Ishikawa (cell line): ENCODE results near the gene CHCHD6.

ENCODE experiments used
- EGR1 ChIP-seq: IDR thresholded peaks from 2 replicates; pipeline ENCODE4 v1.6.1; 2012
- EP300 ChIP-seq: IDR thresholded peaks from 2 replicates; pipeline ENCODE4 v1.6.1; 2012; ENCODE audit warnings: borderline replicate concordance
- FOXM1 ChIP-seq: IDR thresholded peaks from 2 replicates; pipeline ENCODE4 v1.6.1; 2012; ENCODE audit warnings: low read depth, borderline replicate concordance
- RAD21 ChIP-seq: IDR thresholded peaks from 2 replicates; pipeline ENCODE4 v1.6.1; 2012; ENCODE audit warnings: low read depth
- TAF1 ChIP-seq: IDR thresholded peaks from 2 replicates; pipeline ENCODE4 v1.6.1; 2012; ENCODE audit warnings: low read depth, mild to moderate bottlenecking
- TCF12 ChIP-seq: IDR thresholded peaks from 2 replicates; pipeline ENCODE4 v1.6.1; 2012; ENCODE audit warnings: low read depth
- TEAD4 ChIP-seq: IDR thresholded peaks from 2 replicates; pipeline ENCODE4 v1.6.1; 2012
- YY1 ChIP-seq: IDR thresholded peaks from 2 replicates; pipeline ENCODE4 v1.6.1; 2012; ENCODE audit warnings: low read depth
- ZBTB7A ChIP-seq: IDR thresholded peaks from 2 replicates; pipeline ENCODE4 v1.6.1; 2012; ENCODE audit warnings: low read depth
- TF ChIP-seq, protein P1 (sequence below): IDR thresholded peaks from 2 replicates; pipeline ENCODE4 v1.6.1; 2012; ENCODE audit warnings: low read depth, mild to moderate bottlenecking
- TF ChIP-seq, protein P2 (sequence below): IDR thresholded peaks from 2 replicates; pipeline ENCODE4 v1.6.1; 2012
- TF ChIP-seq, protein P3 (sequence below): IDR thresholded peaks from 2 replicates; pipeline ENCODE4 v1.6.1; 2012

DNA sequence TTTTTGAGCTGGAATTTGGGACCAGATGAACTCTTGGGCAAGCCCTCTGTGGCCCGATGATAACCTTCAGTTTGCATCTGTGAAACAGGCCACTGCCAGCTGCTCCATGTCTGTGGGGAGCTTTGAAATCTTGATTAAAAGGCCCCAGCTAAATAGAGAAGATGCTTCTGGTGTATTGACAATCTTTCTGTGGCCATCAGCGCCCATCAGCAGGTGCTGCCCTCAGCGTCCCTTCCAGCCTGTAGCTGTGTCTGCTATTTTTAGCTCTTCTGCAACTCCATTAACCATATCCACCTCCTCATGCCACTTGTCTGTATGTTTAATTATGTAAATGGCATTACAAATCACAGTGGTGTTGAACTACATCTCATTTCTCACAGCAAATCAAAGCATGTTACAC, 54.0 kb downstream of the CHCHD6 start:
- TF ChIP-seq EP300 (no peak), TCF12 (no peak), ZBTB7A (no peak), RAD21 (no peak), EGR1 (no peak), TEAD4 (no peak), YY1 (no peak), FOXM1 (no peak), TAF1 (no peak)
- TF ChIP-seq, protein P1, sequence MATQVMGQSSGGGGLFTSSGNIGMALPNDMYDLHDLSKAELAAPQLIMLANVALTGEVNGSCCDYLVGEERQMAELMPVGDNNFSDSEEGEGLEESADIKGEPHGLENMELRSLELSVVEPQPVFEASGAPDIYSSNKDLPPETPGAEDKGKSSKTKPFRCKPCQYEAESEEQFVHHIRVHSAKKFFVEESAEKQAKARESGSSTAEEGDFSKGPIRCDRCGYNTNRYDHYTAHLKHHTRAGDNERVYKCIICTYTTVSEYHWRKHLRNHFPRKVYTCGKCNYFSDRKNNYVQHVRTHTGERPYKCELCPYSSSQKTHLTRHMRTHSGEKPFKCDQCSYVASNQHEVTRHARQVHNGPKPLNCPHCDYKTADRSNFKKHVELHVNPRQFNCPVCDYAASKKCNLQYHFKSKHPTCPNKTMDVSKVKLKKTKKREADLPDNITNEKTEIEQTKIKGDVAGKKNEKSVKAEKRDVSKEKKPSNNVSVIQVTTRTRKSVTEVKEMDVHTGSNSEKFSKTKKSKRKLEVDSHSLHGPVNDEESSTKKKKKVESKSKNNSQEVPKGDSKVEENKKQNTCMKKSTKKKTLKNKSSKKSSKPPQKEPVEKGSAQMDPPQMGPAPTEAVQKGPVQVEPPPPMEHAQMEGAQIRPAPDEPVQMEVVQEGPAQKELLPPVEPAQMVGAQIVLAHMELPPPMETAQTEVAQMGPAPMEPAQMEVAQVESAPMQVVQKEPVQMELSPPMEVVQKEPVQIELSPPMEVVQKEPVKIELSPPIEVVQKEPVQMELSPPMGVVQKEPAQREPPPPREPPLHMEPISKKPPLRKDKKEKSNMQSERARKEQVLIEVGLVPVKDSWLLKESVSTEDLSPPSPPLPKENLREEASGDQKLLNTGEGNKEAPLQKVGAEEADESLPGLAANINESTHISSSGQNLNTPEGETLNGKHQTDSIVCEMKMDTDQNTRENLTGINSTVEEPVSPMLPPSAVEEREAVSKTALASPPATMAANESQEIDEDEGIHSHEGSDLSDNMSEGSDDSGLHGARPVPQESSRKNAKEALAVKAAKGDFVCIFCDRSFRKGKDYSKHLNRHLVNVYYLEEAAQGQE: no peak
- TF ChIP-seq, protein P2, sequence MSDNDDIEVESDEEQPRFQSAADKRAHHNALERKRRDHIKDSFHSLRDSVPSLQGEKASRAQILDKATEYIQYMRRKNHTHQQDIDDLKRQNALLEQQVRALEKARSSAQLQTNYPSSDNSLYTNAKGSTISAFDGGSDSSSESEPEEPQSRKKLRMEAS: no peak
- TF ChIP-seq, protein P3, sequence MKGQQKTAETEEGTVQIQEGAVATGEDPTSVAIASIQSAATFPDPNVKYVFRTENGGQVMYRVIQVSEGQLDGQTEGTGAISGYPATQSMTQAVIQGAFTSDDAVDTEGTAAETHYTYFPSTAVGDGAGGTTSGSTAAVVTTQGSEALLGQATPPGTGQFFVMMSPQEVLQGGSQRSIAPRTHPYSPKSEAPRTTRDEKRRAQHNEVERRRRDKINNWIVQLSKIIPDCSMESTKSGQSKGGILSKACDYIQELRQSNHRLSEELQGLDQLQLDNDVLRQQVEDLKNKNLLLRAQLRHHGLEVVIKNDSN: no peak
